Heart right ventricle (tissue), 16 donors: ENCODE measurements around the gene KAT6B. TPM values are rescaled to one million over a fixed set of nuclear protein-coding genes. Genes with fewer than 3 reads are reported as not detected.

ENCODE experiments used
- ATAC-seq, 8 donors: fragments of 200-7000 bp; cut with Tn5 transposase; one replicate each; pipeline ENCODE4 v1.9.1; 2020; ENCODE audit warnings: mild to moderate bottlenecking in 8 of 8, moderate library complexity in 8 of 8, moderate number of reproducible peaks in 1 of 8
- DNase-seq, 2 donors: peaks; one replicate each; pipeline ENCODE4 v3.0.0-alpha.2; 2020
- H3K27ac ChIP-seq, 10 donors: fragments of 200-600 bp; sonication (generic) in 2 of 10; one replicate each; pipeline versions ENCODE4 v1.5.0 to v1.8.0; 2020 to 2022; ENCODE audit warnings: mild to moderate bottlenecking in 3 of 10
- H3K27me3 ChIP-seq, 7 donors: fragments of 200-600 bp; one replicate each; pipeline ENCODE4 v1.8.0; 2021 to 2022; ENCODE audit warnings: mild to moderate bottlenecking in 2 of 7
- H3K36me3 ChIP-seq, 9 donors: fragments of 200-600 bp; sonication (generic) in 1 of 9; one replicate each; pipeline versions ENCODE4 v1.5.0 to v1.8.0; 2020 to 2022; ENCODE audit warnings: mild to moderate bottlenecking in 2 of 9
- H3K4me1 ChIP-seq, 9 donors: fragments of 200-600 bp; sonication (generic) in 1 of 9; one replicate each; pipeline versions ENCODE4 v1.5.0 to v1.8.0; 2020 to 2022; ENCODE audit warnings: mild to moderate bottlenecking in 4 of 9
- H3K4me3 ChIP-seq, 10 donors: fragments of 200-600 bp; sonication (generic) in 2 of 10; one replicate each; pipeline versions ENCODE4 v1.5.0 to v1.8.0; 2020 to 2022; ENCODE audit warnings: mild to moderate bottlenecking in 7 of 10, moderate library complexity in 2 of 10
- H3K9me3 ChIP-seq, 11 donors: fragments of 200-600 bp in 10 of 11; sonication (generic) in 2 of 11; one replicate each; pipeline versions ENCODE4 v1.5.0 to v1.8.0; 2013 to 2022; ENCODE audit warnings: mild to moderate bottlenecking in 2 of 11, control low read depth in 1 of 11, moderate library complexity in 1 of 11
- CTCF ChIP-seq, 9 donors: fragments of 200-600 bp; sonication (generic) in 2 of 9; IDR thresholded peaks; one replicate each; pipeline versions ENCODE4 v1.5.0 to v1.8.0; 2021 to 2022; ENCODE audit warnings: antibody characterized with exemption in 9 of 9, mild to moderate bottlenecking in 5 of 9, moderate library complexity in 1 of 9
- WGBS, 2 donors: extraction: QIAGEN DNeasy Blood & Tissue Kit; methylation state at CpG; one replicate each; pipeline ENCODE4 v1.1.7; 2013; ENCODE audit warnings: inconsistent platforms in 1 of 2; 5-methylcytosine and 5-hydroxymethylcytosine counted together
- intact Hi-C, 10 donors: fragments of 100-400 bp; cut with DNase I; formaldehyde crosslinking; loops; one replicate each; pipeline versions ENCODE4 v1.11.1 to v1.14.2; 2022
- polyA plus RNA-seq, 2 donors: library from polyadenylated mRNA; stranded (reverse); fragments of 200-250 nt; gene quantifications; one replicate each; pipeline ENCODE4 v1.2.3, GENCODE V29; 2013
- total RNA-seq, 10 donors: library from RNA; stranded (reverse); fragmentation: NEBNext Ultra II Directional in 3 of 10; extraction: Animal tissue kit (Norgen Biotek cat#: 25700) in 3 of 10; gene quantifications; one replicate each; pipeline versions ENCODE4 v1.2.1 to v1.2.4, GENCODE V29; 2021 to 2023
- donor health status: Arrhythmogenic right ventricular cardiomyopathy.
- donor health status: ischemic (EF 13 %, LVEDD 7.1; RV severe dilation, severe dysfunction).
- donor health status: healthy with polysubstance abuse.
- donor health status: DM: no; HTN: yes; CAD: no.
- donor health status: DM: no; HTN: no; CAD: no.
- donor health status: ischemic (EF 25% LVEDD 6.9; RV normal size, moderate dysfunction).
- donor health status: ischemic (EF 25% LVEDD 5.7; RV mildly dilated, moderate dysfunction).
- donor health status: healthy.
- donor health status: DM: yes; HTN: yes; CAD: no.
- donor health status: Ischemic cardiomyopathy.
- donor health status: ischemic (EF 35%, LVEDD 5.7; RV mildly dilated, moderate dysfunction).
- donor health status: nonischemic (EF 11% LVEDD 7.7; RV severe dilation, severe dysfunction).
- donor health status: DM: yes; HTN: yes; CAD: no.
- donor health status: PGD.
- donor health status: ischemic (EF 29% LVEDD 5.4; RV normal size, mild dysfunction).
- donor health status: nonischemic (EF 23%, LVEDD 6.1; RV moderate dilation, normal function).

KAT6B gene
- total and polyA plus RNA-seq, 12 donors, result 3.4 to 58.4 (median 46.5) TPM

GRCh38 chr10:74836877-74837276, 10.5 kb downstream of the KAT6B start:
- Histone ChIP-seq H3K27me3 (no peaks in the 10 kb centered on the region), H3K9me3 (peaks cover 0 to 7% (median 0%) of the 10 kb centered on the region in 11 donors), H3K36me3 (peaks cover 0 to 12% (median 0%) of the 10 kb centered on the region in 9 donors), H3K4me1 (peaks cover 3 to 84% (median 60%) of the 10 kb centered on the region in 9 donors), H3K27ac (peak overlapping the region in 5 of 10 donors; percentile 2 to 37 (median 8)), H3K4me3 (no peak overlapping the region)
- TF ChIP-seq CTCF (IDR thresholded peaks at IDR 0.05), result no peak
- DNase-seq, result no peak
- ATAC-seq, result peak in 1 of 8 donors; percentile 37
- 56% methylated on average over 2 of the region's 2 CpGs for WGBS, 2 donors
- intact Hi-C loops, result loop anchor here in 1 of 10 donors (5.0 kb wide), 1 partner anchor 35 kb away; no protein-coding TSS in a partner anchor

GRCh38 chr10:74837743-74838142, 11.3 kb downstream of the KAT6B start:
- Histone ChIP-seq H3K27me3 (no peaks in the 10 kb centered on the region), H3K9me3 (peaks cover 0 to 7% (median 0%) of the 10 kb centered on the region in 11 donors), H3K4me3 (no peak overlapping the region), H3K4me1 (peaks cover 3 to 84% (median 63%) of the 10 kb centered on the region in 9 donors), H3K27ac (peak overlapping the region in 2 of 10 donors; percentile 15 to 37), H3K36me3 (peaks cover 0 to 14% (median 0%) of the 10 kb centered on the region in 9 donors)
- WGBS, 2 donors, result 44 to 64% methylated on average over 4 of the region's 4 CpGs
- no peak for DNase-seq
- no peak for ATAC-seq
- intact Hi-C loops, result loop anchor here in 1 of 10 donors (5.0 kb wide), 1 partner anchor 35 kb away; no protein-coding TSS in a partner anchor
- no peak for TF ChIP-seq CTCF (IDR thresholded peaks at IDR 0.05)

GRCh38 chr10:74839708-74840107, 13.3 kb downstream of the KAT6B start:
- Histone ChIP-seq H3K9me3 (peaks cover 0 to 7% (median 0%) of the 10 kb centered on the region in 11 donors), H3K27ac (peak overlapping the region in 2 of 10 donors; percentile 49 to 68), H3K36me3 (peaks cover 0 to 29% (median 0%) of the 10 kb centered on the region in 9 donors), H3K27me3 (no peaks in the 10 kb centered on the region), H3K4me1 (peaks cover 3 to 72% (median 54%) of the 10 kb centered on the region in 9 donors), H3K4me3 (no peak overlapping the region)
- WGBS, 2 donors, result 76 to 80% methylated on average over 4 of the region's 4 CpGs
- ATAC-seq (no peak), DNase-seq (no peak)
- no peak for TF ChIP-seq CTCF (IDR thresholded peaks at IDR 0.05)
- intact Hi-C loops, result loop anchor here in 1 of 10 donors (5.0 kb wide), 1 partner anchor 33 kb away; no protein-coding TSS in a partner anchor

- Histone ChIP-seq H3K27me3 (no peaks in the 10 kb centered on the region), H3K36me3 (peaks cover 0 to 29% (median 0%) of the 10 kb centered on the region in 9 donors), H3K4me3 (no peak overlapping the region), H3K4me1 (peaks cover 3 to 66% (median 44%) of the 10 kb centered on the region in 9 donors), H3K9me3 (no peaks in the 10 kb centered on the region), H3K27ac (peak overlapping the region in 8 of 10 donors; percentile 11 to 68 (median 47))
- intact Hi-C loops, result no loop called here
- WGBS, 2 donors, result 51 to 59% methylated on average over 6 of the region's 6 CpGs
- ATAC-seq (peak; percentile 17 to 87 (median 80)), DNase-seq (peak; percentile 32 to 56)
- no peak for TF ChIP-seq CTCF (IDR thresholded peaks at IDR 0.05)
Measured at GRCh38 chr10:74841265-74841973, 15.0 kb downstream of the KAT6B start.
